ENCODE measurements around the gene MAB21L4. TPM values are rescaled to one million over a fixed set of nuclear protein-coding genes. Genes with fewer than 3 reads are reported as not detected.

MAB21L4 gene
- total RNA-seq, 2 donors from 2014 or later: 1.1 to 3.5 TPM

- no peak overlapping the region for H3K27ac ChIP-seq
- H3K4me3 ChIP-seq: no peak overlapping the region
- H3K4me1 ChIP-seq (replicated peaks): no peaks in the 10 kb centered on the region
- no peaks in the 10 kb centered on the region for H3K36me3 ChIP-seq
- H3K9me3 ChIP-seq: no peaks in the 10 kb centered on the region
- intact Hi-C loops (cut with DNase I): no loop called here
- WGBS: 86% methylated on average over 21 of the region's 21 CpGs
- no peaks in the 10 kb centered on the region for H3K27me3 ChIP-seq (replicated peaks; ENCODE audit: insufficient read depth)
- no peak for DNase-seq (ENCODE audit: low spot score)
- TF ChIP-seq POLR2AphosphoS5 (IDR thresholded peaks at IDR 0.05) (no peak), CTCF (IDR thresholded peaks at IDR 0.05) (no peak), POLR2A (IDR thresholded peaks at IDR 0.05) (no peak)
Observed at GRCh38 chr2:240873098-240873788, 22.7 kb downstream of the MAB21L4 start.

DNA sequence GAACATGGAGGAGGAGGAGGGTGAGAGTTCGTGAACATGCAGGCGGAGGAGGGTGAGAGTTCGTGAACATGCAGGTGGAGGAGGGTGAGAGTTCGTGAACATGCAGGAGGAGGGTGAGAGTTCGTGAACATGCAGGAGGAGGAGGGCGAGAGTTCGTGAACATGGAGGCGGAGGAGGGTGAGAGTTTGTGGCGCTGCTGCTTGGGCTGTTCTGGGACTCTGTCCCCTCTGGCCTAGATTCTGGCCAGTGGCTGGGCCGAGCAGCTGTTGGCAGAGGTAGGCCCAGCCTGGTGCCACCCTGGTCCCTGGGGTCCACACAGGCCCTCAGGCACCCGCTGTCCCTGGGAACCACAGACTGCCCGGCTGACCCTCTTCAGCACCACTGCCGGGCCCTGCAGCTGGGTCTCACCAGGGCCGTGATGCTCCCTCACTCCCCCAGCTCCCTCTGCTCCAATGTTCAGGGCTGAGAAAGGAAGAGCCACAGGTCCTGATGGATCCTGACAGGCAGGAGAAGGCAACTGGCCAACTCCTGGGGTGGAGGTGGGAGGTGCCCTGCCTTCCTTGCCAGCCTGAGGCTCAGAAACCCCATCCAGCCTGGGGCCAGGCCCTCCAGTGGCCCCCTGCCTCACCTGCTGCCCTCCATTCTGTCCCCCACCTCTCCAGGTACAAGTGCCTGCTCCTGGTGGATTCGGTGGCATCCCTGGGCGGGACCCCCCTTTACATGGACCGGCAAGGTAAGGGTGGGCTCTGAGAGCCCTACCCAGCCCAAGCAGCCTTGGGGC, 23.4 kb downstream of the MAB21L4 start:
- H3K27ac ChIP-seq: no peak overlapping the region

DNA sequence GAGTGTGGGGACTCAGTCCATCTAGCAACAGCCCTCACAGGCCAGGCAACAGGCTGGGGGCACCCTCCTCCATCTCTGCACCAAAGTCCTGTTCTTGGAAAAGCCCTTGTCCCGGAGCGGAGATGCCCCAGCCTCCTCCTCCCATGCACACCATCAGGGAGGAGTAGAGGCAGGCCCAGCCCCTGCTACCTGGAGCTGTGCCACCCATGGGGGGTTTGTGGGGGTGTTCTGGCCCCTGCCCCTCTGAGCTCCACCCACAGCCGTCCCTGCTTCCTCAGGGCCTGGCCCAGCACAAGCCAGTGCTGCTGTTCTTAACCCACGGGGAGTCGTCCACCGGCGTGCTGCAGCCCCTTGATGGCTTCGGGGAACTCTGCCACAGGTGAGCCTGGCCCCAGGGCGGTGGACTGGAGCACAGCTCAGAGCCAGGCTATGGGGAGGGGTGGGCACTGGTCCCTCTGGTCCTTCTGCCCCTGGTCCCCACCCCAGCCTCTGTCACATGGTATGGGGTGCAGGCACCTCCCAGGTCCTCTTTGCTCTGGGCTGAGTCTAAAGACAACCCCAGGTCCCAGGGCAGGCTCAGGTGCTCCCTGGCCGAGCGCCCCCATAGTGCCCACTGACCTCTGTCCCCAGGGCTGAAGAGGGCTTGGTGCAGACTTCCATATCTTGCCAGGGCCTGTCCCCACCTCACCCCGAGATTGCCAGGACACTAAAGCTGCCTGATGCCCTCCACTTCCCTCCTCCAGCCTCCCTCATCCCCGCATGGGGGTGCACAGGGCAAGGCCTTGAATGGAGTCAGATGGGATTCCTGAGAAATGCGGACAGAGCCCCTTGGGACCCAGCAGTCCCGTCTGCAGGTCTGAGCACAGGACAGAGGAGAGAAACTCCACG, 24.6 kb downstream of the MAB21L4 start:
- 87% methylated on average over 16 of the region's 16 CpGs for WGBS
- no peak overlapping the region for H3K4me3 ChIP-seq
- no peaks in the 10 kb centered on the region for H3K9me3 ChIP-seq
- H3K27me3 ChIP-seq (replicated peaks; ENCODE audit: insufficient read depth): no peaks in the 10 kb centered on the region
- no peaks in the 10 kb centered on the region for H3K4me1 ChIP-seq (replicated peaks)
- no peaks in the 10 kb centered on the region for H3K36me3 ChIP-seq
- intact Hi-C loops (cut with DNase I): no loop called here
- no peak for DNase-seq (ENCODE audit: low spot score)
- H3K27ac ChIP-seq: no peak overlapping the region
- TF ChIP-seq POLR2AphosphoS5 (IDR thresholded peaks at IDR 0.05) (no peak), POLR2A (IDR thresholded peaks at IDR 0.05) (no peak), CTCF (IDR thresholded peaks at IDR 0.05) (no peak)

More for the DNA sequence above, 23.4 kb downstream of the MAB21L4 start:
- Histone ChIP-seq H3K4me1 (replicated peaks) (no peaks in the 10 kb centered on the region), H3K9me3 (no peaks in the 10 kb centered on the region), H3K36me3 (no peaks in the 10 kb centered on the region), H3K27me3 (replicated peaks; ENCODE audit: insufficient read depth) (no peaks in the 10 kb centered on the region), H3K4me3 (no peak overlapping the region)
- DNase-seq (ENCODE audit: low spot score): no peak
- 86% methylated on average over 14 of the region's 17 CpGs for WGBS
- no peak for TF ChIP-seq CTCF (IDR thresholded peaks at IDR 0.05)
- no peak for TF ChIP-seq POLR2AphosphoS5 (IDR thresholded peaks at IDR 0.05)
- no peak for TF ChIP-seq POLR2A (IDR thresholded peaks at IDR 0.05)
- intact Hi-C loops (cut with DNase I): no loop called here

DNA sequence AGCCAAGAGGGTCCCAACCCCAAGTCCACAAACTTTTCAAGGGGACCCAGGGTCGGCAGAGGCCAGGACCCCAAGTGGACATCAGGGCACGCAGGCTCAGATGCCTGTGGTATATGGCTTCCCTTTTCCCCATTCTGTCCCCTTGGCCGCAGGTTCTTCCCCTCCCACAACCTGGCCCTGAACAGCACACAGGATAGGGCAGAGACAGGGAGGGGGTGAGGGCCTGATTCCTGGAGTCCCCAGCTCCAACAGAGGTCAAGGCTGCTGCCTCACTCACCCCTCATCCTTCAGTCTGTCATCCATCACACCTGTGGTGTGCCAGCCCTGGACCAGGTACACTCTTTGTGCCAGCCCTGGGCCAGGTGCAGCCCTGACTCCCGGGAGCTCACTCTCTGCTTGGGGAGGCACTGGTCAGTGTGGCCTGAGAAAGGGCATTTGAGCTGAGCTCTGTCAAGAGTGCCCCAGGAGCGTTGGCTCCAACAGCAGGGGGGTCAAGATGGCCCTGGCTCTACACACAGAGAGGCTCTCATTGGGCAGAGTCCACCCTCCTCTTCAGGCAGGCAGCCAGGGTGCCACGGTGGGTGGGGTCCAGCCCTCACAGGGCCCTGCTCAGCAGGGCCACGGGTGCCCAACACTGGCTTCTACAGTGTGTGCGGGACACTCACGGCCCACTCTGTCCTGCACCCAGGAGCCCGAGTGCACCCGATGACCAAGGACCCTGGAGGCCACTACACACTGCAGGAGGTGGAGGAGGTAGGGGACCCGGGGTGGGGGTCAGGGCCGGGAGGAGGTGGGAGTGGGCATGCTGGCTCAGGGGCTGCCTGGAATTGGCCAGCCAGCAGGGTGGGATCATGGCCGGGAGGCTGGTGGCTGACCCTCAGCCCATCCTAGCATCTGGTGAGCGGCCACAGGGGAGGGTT, 25.7 kb downstream of the MAB21L4 start:
- no peaks in the 10 kb centered on the region for H3K4me1 ChIP-seq (replicated peaks)
- no peak for DNase-seq (ENCODE audit: low spot score)
- H3K27me3 ChIP-seq (replicated peaks; ENCODE audit: insufficient read depth): no peaks in the 10 kb centered on the region
- H3K27ac ChIP-seq: no peak overlapping the region
- TF ChIP-seq POLR2AphosphoS5 (IDR thresholded peaks at IDR 0.05) (no peak), POLR2A (IDR thresholded peaks at IDR 0.05) (no peak), CTCF (IDR thresholded peaks at IDR 0.05) (no peak)
- no peak overlapping the region for H3K4me3 ChIP-seq
- intact Hi-C loops (cut with DNase I): no loop called here
- no peaks in the 10 kb centered on the region for H3K36me3 ChIP-seq
- 92% methylated on average over 15 of the region's 15 CpGs for WGBS
- H3K9me3 ChIP-seq: no peaks in the 10 kb centered on the region

Measured in prostate gland (tissue), 2 donors.